K562 (cell line): ENCODE data around the gene TPX2. TPM values are rescaled to one million over a fixed set of nuclear protein-coding genes. Genes with fewer than 3 reads are reported as not detected.

Source experiments
- ATAC-seq: fragments of 200-7000 bp; cut with Tn5 transposase; 3 replicates; pipeline ENCODE4 v1.9.1; 2020; ENCODE audit warnings: moderate library complexity
- BruUV-seq: library from RNA; stranded (reverse); fragments of 400-500 nt; replicated peaks from 2 replicates; lab custom pipeline; 2021; lab: Mats Ljungman, UMichigan
- CTCF ChIA-PET: fragments of 300-600 bp; formaldehyde crosslinking; extraction: SDS; loops from one replicate; lab custom pipeline; 2021; ENCODE audit warnings: low intra/inter-chr PET ratio; lab: Yijun Ruan, JAX
- POLR2A ChIA-PET: fragments of 300-600, 350-650 bp; sonication (Branson Sonifier 250); formaldehyde crosslinking; extraction: SDS; loops from one replicate; lab custom pipeline; 2021; ENCODE audit warnings: antibody characterized with exemption, inconsistent platforms; lab: Yijun Ruan, JAX
- DNase-seq, 4 experiments: peaks; one replicate each; pipeline versions ENCODE4 v3.0.0 to v3.0.0-alpha.2; 2011 to 2018; ENCODE audit warnings: low spot score in 3 of 4, mixed read lengths in 3 of 4; ENCODE audit errors: extremely low read depth in 1 of 4
- FAIRE-seq: peaks from 2 replicates; lab custom pipeline; 2011; peaks lifted over from hg19 to GRCh38; lab: Jason Lieb, UNC
- H2AFZ ChIP-seq: 2 replicates; pipeline ENCODE4 v1.6.0; 2011; ENCODE audit warnings: low read depth, low read length, control low read depth, inconsistent platforms
- H3K27ac ChIP-seq: fragments of 200-600 bp; 3 replicates; pipeline ENCODE4 v1.8.0; 2011; ENCODE audit warnings: low read depth, mild to moderate bottlenecking, control low read depth, inconsistent platforms, low read length, moderate library complexity, mixed read lengths; ENCODE audit errors: extremely low read depth
- H3K27me3 ChIP-seq, 2 experiments: fragments of 300-600 bp in 1 of 2; 2 replicates in 1 of 2; 3 replicates in 1 of 2; pipeline versions ENCODE4 v1.6.0 to v1.8.0; 2011; ENCODE audit warnings: inconsistent platforms in 2 of 2, low read length in 2 of 2, mild to moderate bottlenecking in 1 of 2, mixed read lengths in 1 of 2, moderate library complexity in 1 of 2; ENCODE audit not compliant: control insufficient read depth in 2 of 2, insufficient read depth in 2 of 2
- H3K36me3 ChIP-seq: fragments of 300-600 bp; 3 replicates; pipeline ENCODE4 v1.8.0; 2011; ENCODE audit warnings: mild to moderate bottlenecking, low read length, inconsistent platforms; ENCODE audit not compliant: control insufficient read depth, insufficient read depth
- H3K4me1 ChIP-seq, 2 experiments: fragments of 200-600 bp in 1 of 2; replicated peaks in 1 of 2; 2 replicates in 1 of 2; 3 replicates in 1 of 2; pipeline versions ENCODE4 v1.5.1 to v1.8.0; 2011; ENCODE audit warnings: inconsistent platforms in 2 of 2, low read length in 2 of 2, mild to moderate bottlenecking in 1 of 2, mixed read lengths in 1 of 2, moderate library complexity in 1 of 2; ENCODE audit not compliant: control insufficient read depth in 2 of 2, insufficient read depth in 2 of 2
- H3K4me2 ChIP-seq: 2 replicates; pipeline ENCODE4 v1.6.1; 2011; ENCODE audit warnings: low read length, control low read depth, inconsistent platforms, mixed read lengths; ENCODE audit not compliant: insufficient read depth
- H3K4me3 ChIP-seq: fragments of 200-600 bp; sonication (generic), shearing (Covaris generic); 2 replicates; pipeline ENCODE4 v1.5.1; 2016; ENCODE audit warnings: control low read depth, inconsistent platforms
- H3K79me2 ChIP-seq: fragments of 200-600 bp; 3 replicates; pipeline ENCODE4 v1.8.0; 2011; ENCODE audit warnings: low read length, inconsistent platforms; ENCODE audit not compliant: control insufficient read depth, insufficient read depth
- H3K9ac ChIP-seq, 2 experiments: 2 replicates each; pipeline versions ENCODE4 v1.6.0 to v1.6.1; 2011; ENCODE audit warnings: low read depth in 2 of 2, low read length in 2 of 2, control low read depth in 1 of 2, inconsistent platforms in 1 of 2, mild to moderate bottlenecking in 1 of 2, mixed read lengths in 1 of 2; ENCODE audit not compliant: insufficient read depth in 1 of 2
- H3K9me1 ChIP-seq: one replicate; pipeline ENCODE4 v1.6.0; 2011; ENCODE audit warnings: inconsistent platforms, mild to moderate bottlenecking, low read length, moderate library complexity; ENCODE audit not compliant: control insufficient read depth, insufficient read depth
- H3K9me3 ChIP-seq: replicated peaks from 2 replicates; pipeline ENCODE4 v1.5.1; 2011; ENCODE audit warnings: low read depth, low read length, inconsistent platforms; ENCODE audit not compliant: control insufficient read depth, insufficient read depth
- H4K20me1 ChIP-seq: replicated peaks from 2 replicates; pipeline ENCODE4 v1.6.1; 2011; ENCODE audit warnings: low read length, inconsistent platforms, mixed read lengths; ENCODE audit not compliant: control insufficient read depth, insufficient read depth
- BRD9 ChIP-seq: fragments of 450-650 bp; IDR thresholded peaks from 2 replicates; pipeline ENCODE4 v1.6.1; 2018; ENCODE audit warnings: low read depth; ENCODE audit not compliant: partially characterized antibody
- E2F1 ChIP-seq: sonication (generic); formaldehyde crosslinking; IDR thresholded peaks from 2 replicates; pipeline ENCODE4 v1.8.1; 2023; ENCODE audit warnings: mild to moderate bottlenecking, missing genetic modification reagents, moderate library complexity
- FOXM1 ChIP-seq, 2 experiments: fragments of 450-650 bp in 1 of 2; sonication (generic) in 1 of 2; formaldehyde crosslinking in 1 of 2; IDR thresholded peaks; 2 replicates each; pipeline versions ENCODE4 v1.6.1 to v1.9.0; 2017 to 2022; ENCODE audit warnings: low read depth in 2 of 2, mild to moderate bottlenecking in 2 of 2, missing genetic modification reagents in 1 of 2, moderate library complexity in 1 of 2
- HMG20B ChIP-seq: fragments of 250-450 bp; sonication (Bioruptor Pico); IDR thresholded peaks from 2 replicates; pipeline ENCODE4 v1.5.0; 2021; ENCODE audit warnings: mild to moderate bottlenecking
- KDM2B ChIP-seq: fragments of 250-450 bp; sonication (Bioruptor Pico); IDR thresholded peaks from 2 replicates; pipeline ENCODE4 v1.8.0; 2021; ENCODE audit warnings: mild to moderate bottlenecking, moderate library complexity
- MYC ChIP-seq, 2 experiments: fragments of 250-450 bp in 1 of 2; sonication (Bioruptor Pico) in 1 of 2; IDR thresholded peaks; 2 replicates each; pipeline versions ENCODE4 v1.5.1 to v1.6.1; 2012 to 2021; ENCODE audit warnings: low read depth in 2 of 2, borderline replicate concordance in 1 of 2, improper control_type of control experiment in 1 of 2, low read length in 1 of 2, mild to moderate bottlenecking in 1 of 2, moderate library complexity in 1 of 2
- NFE2L1 ChIP-seq: fragments of 450-650 bp; IDR thresholded peaks from 2 replicates; pipeline ENCODE4 v1.6.1; 2016; ENCODE audit warnings: missing genetic modification characterization, low read depth, mild to moderate bottlenecking, missing compliant biosample characterization, moderate library complexity, borderline replicate concordance
- PRDM10 ChIP-seq: fragments of 450-650 bp; IDR thresholded peaks from 2 replicates; pipeline ENCODE4 v1.6.1; 2018; ENCODE audit not compliant: partially characterized antibody
- PRPF4 ChIP-seq: fragments of 200-400 bp; formaldehyde crosslinking; IDR thresholded peaks from one replicate; pipeline ENCODE4 v1.6.1; 2017; ENCODE audit warnings: low read length, low read depth, mild to moderate bottlenecking; ENCODE audit not compliant: insufficient read depth, poor library complexity, severe bottlenecking
- ZNF121 ChIP-seq: sonication (generic); formaldehyde crosslinking; conservative IDR thresholded peaks from 2 replicates; pipeline ENCODE4 v1.8.0; 2022; ENCODE audit warnings: missing genetic modification reagents
- WGBS: fragments of 100-300 bp; shearing (Covaris generic); methylation state at CpG from one replicate; pipeline ENCODE4 v1.1.6; 2016; ENCODE audit warnings: low coverage, mixed read lengths; ENCODE audit not compliant: insufficient coverage; ENCODE audit errors: missing lambda C conversion rate; 5-methylcytosine and 5-hydroxymethylcytosine counted together
- in situ Hi-C: fragments of 300-500 bp; cut with MboI; formaldehyde crosslinking; loops from 4 replicates; pipeline ENCODE4 v1.15.0; 2018; ENCODE audit warnings: inconsistent platforms, mixed read lengths
- intact Hi-C: fragments of 100-400 bp; cut with micrococcal nuclease; formaldehyde crosslinking; loops from 2 replicates; pipeline ENCODE4 v1.14.2; 2022
- polyA plus RNA-seq, 8 experiments: library from polyadenylated mRNA; depleted of rRNA in 4 of 8; stranded (reverse) in 5 of 8; unstranded in 3 of 8; fragments of >200 nt; fragmentation: Nextera tagmentation in 2 of 8; fragmentation: Illumina TruSeq in 1 of 8; extraction: Ambion mirVana in 2 of 8; extraction: Trizol in 1 of 8; gene quantifications; 2 replicates each; pipeline versions ENCODE4 v1.2.1 to v1.2.3, GENCODE V29; 2011 to 2014; ENCODE audit warnings: inconsistent platforms in 1 of 8, missing spikeins in 1 of 8
- total RNA-seq, 7 experiments: library from RNA; depleted of rRNA in 6 of 7; stranded (reverse); fragments of >200 nt in 6 of 7; fragmentation: Illumina TruSeq in 2 of 7; extraction: Trizol in 2 of 7; gene quantifications; 2 replicates each; pipeline versions ENCODE4 v1.2.1 to v1.2.3, GENCODE V29; 2011 to 2021; ENCODE audit warnings: low replicate concordance in 1 of 7
- TF ChIP-seq, protein P1 (sequence below): sonication (generic); formaldehyde crosslinking; IDR thresholded peaks from 2 replicates; pipeline ENCODE4 v1.8.0; 2023; ENCODE audit warnings: mild to moderate bottlenecking, missing genetic modification reagents

Gene TPX2
- total and polyA plus RNA-seq, 9 of the 15 experiments (the other 6 are each of a cell fraction or from before 2014, with no cell fraction given), result 48.0 to 241 (median 133) TPM

- TF ChIP-seq, protein P1, sequence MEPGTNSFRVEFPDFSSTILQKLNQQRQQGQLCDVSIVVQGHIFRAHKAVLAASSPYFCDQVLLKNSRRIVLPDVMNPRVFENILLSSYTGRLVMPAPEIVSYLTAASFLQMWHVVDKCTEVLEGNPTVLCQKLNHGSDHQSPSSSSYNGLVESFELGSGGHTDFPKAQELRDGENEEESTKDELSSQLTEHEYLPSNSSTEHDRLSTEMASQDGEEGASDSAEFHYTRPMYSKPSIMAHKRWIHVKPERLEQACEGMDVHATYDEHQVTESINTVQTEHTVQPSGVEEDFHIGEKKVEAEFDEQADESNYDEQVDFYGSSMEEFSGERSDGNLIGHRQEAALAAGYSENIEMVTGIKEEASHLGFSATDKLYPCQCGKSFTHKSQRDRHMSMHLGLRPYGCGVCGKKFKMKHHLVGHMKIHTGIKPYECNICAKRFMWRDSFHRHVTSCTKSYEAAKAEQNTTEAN (CRISPR knock-in tag), result no peak
- TF ChIP-seq ZNF121 (no peak), PRDM10 (no peak)
- TF ChIP-seq, all 486 proteins: peak for 0
These were observed 94.9 kb downstream of the TPX2 start (continued) for GRCh38 chr20:31833931-31834521.

- BruUV-seq, result no TSS peak
- Histone ChIP-seq H4K20me1 (0 out of 2 replicates have a peak, but pooled peaks cover 6% of the 10 kb centered on the region), H3K4me3 (no peak overlapping the region), H3K27ac (peak overlapping the region; percentile 49; the same call in 1 of the 3 replicates), H3K9me3 (no peaks in the 10 kb centered on the region), H3K36me3 (no peaks in the 10 kb centered on the region), H3K4me1 (peaks cover 35 to 51% of the 10 kb centered on the region in 2 experiments), H3K79me2 (no peaks in the 10 kb centered on the region), H3K9ac (peak overlapping the region; percentile 35 to 68; a peak in 2 of 4 replicates), H3K27me3 (no peaks in the 10 kb centered on the region), H3K9me1 (no peaks in the 10 kb centered on the region), H2AFZ (peak overlapping the region; percentile 73; the same call in 1 of the 2 replicates), H3K4me2 (peak overlapping the region; percentile 39; the same call in 1 of the 2 replicates)
- ChIA-PET POLR2A (interaction anchor here (0.8 to 1.3 kb wide), 3 partner anchors 17 to 194 kb away, joined by 3 to 5 read pairs (median 4); no protein-coding TSS in a partner anchor), CTCF (no interaction called here)
- intact Hi-C loops, result loop anchor here (5.0 kb wide), 1 partner anchor 273 kb away; no protein-coding TSS in a partner anchor
- no peak for ATAC-seq
- no peak for FAIRE-seq
- no peak for DNase-seq
- in situ Hi-C loops, result loop anchor here (25.0 kb wide), 1 partner anchor 827 kb away; the partner anchor contains the start of gene C20orf203
- 78% methylated on average over 9 of the region's 9 CpGs for WGBS
- TF ChIP-seq HMG20B (CRISPR knock-in tag) (no peak), NFE2L1 (tag) (no peak), MYC (IDR thresholded peaks at IDR 0.05; ENCODE audit: low read depth, low read length) (no peak), MYC (CRISPR knock-in tag; IDR thresholded peaks at IDR 0.05; ENCODE audit: borderline replicate concordance, low read depth) (no peak), PRPF4 (no peak), FOXM1 (IDR thresholded peaks at IDR 0.05; ENCODE audit: low read depth) (no peak), FOXM1 (CRISPR knock-in tag; IDR thresholded peaks at IDR 0.05; ENCODE audit: low read depth) (0 out of 2 replicates have a peak, but pooled peaks have one; percentile 40), KDM2B (CRISPR knock-in tag) (no peak), BRD9 (no peak), E2F1 (CRISPR knock-in tag) (no peak)
These were observed 96.5 kb downstream of the TPX2 start for GRCh38 chr20:31835554-31835953.
